ENCODE results near the gene SLC39A1. TPM values are rescaled to one million over a fixed set of nuclear protein-coding genes. Genes with fewer than 3 reads are reported as not detected.

SLC39A1 gene
- total and polyA plus RNA-seq, 2 of the 4 experiments (the other 2 are of a cell fraction), result 89.1 to 97.7 TPM

DNA sequence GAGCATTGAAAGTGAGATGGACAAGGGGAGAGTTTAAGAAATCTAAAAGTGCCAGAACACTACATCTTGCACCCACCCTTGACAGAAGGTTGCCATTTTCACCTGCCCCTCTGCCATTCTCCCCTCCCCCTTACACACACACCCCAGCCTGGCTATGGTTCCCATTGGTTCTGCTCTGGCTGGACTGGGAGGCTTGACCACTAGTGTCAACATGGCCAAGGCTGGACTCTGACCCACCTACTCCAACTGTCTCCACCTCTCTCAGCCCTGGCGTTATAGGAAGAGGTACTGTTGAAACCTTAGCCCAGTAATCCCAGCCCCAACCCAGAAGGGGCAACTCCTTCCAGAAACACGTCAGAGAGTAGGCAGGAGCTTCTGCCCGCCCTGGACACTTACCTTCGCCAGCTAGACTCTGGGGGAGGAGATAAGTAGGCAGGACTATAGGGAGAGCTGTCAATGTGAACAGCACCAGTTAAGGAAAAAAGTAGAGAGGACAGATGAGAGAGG, 9.4 kb downstream of the SLC39A1 start:
- Histone ChIP-seq H3K14ac (replicated peaks; ENCODE audit: low read depth, low read length) (no peak overlapping the region), H3K56ac (ENCODE audit: extremely low read depth, insufficient read depth, low read length) (no peak overlapping the region), H3K23ac (ENCODE audit: low read depth, low read length) (no peak overlapping the region), H4K20me1 (ENCODE audit: insufficient read depth, low read length) (peaks cover 41% of the 10 kb centered on the region), H4K8ac (ENCODE audit: low read depth in 2 of 2, low read length in 2 of 2) (no peak overlapping the region), H3K4me3 (ENCODE audit: insufficient read depth, low read depth, low read length) (no peak overlapping the region), H2BK20ac (ENCODE audit: low read depth, low read length) (no peak overlapping the region), H4K91ac (ENCODE audit: insufficient read depth, low read depth, low read length) (no peak overlapping the region), H3K4ac (ENCODE audit: low read depth, low read length) (no peak overlapping the region), H3K18ac (ENCODE audit: low read depth, low read length) (no peak overlapping the region), H4K5ac (ENCODE audit: low read depth, low read length) (no peak overlapping the region), H3K36me3 (ENCODE audit: control insufficient read depth, insufficient read depth, low read length) (peaks cover 38% of the 10 kb centered on the region), H3K79me1 (ENCODE audit: low read depth in 1 of 2, low read length in 2 of 2) (peaks cover 24 to 59% of the 10 kb centered on the region in 2 experiments), H3K27ac (ENCODE audit: insufficient read depth, low read length) (no peak overlapping the region), H3K4me1 (ENCODE audit: control insufficient read depth, insufficient read depth, low read length) (peaks cover 11% of the 10 kb centered on the region; the same call in 1 of the 2 replicates), H3K4me2 (ENCODE audit: low read depth, low read length) (no peak overlapping the region), H2AFZ (replicated peaks; ENCODE audit: low read length, poor library complexity) (no peak overlapping the region), H2AK9ac (replicated peaks; ENCODE audit: low read depth, low read length, poor library complexity) (no peak overlapping the region), H2AK5ac (ENCODE audit: low read depth, low read length) (no peak overlapping the region), H2BK15ac (ENCODE audit: low read depth, low read length) (no peak overlapping the region), H3K27me3 (ENCODE audit: control insufficient read depth, insufficient read depth, low read length) (no peaks in the 10 kb centered on the region), H3K9ac (ENCODE audit: low read depth, low read length) (no peak overlapping the region), H3K9me3 (ENCODE audit: control insufficient read depth, insufficient read depth, low read length) (no peaks in the 10 kb centered on the region), H3K9me1 (ENCODE audit: insufficient read depth, low read length) (peaks cover 14% of the 10 kb centered on the region; the same call in 1 of the 2 replicates), H2BK120ac (ENCODE audit: low read depth, low read length) (no peak overlapping the region), H2BK5ac (ENCODE audit: low read depth, low read length, poor library complexity, severe bottlenecking) (no peak overlapping the region)
- WGBS, 2 experiments (ENCODE audit: extremely low coverage in 2 of 2, insufficient read length in 1 of 2), result no CpG with 5 or more reads among the region's 4 CpGs
- in situ Hi-C loops (cut with MboI; ENCODE audit: low sequenced_read_pairs) (loop anchor here (25.0 kb wide), 1 partner anchor 417 kb away; the partner anchor contains the start of genes S100A3, S100A4, S100A5 and S100A6), intact Hi-C loops (cut with micrococcal nuclease) (no loop called here), dilution Hi-C loops (cut with HindIII; ENCODE audit: low sequenced_read_pairs, unreplicated experiment) (no loop called here)
- BruUV-seq (replicated peaks), result no TSS peak
- ATAC-seq (ENCODE audit: low read depth) (no peak), DNase-seq (no peak)
- ChIA-PET POLR2A (ENCODE audit: unreplicated experiment) (no interaction called here), CTCF (no interaction called here)
- TF ChIP-seq FOS (IDR thresholded peaks at IDR 0.05; ENCODE audit: low read depth, low read length) (no peak), BHLHE40 (IDR thresholded peaks at IDR 0.05; ENCODE audit: low read depth, low read length) (no peak), MXI1 (IDR thresholded peaks at IDR 0.05; ENCODE audit: borderline replicate concordance, low read depth, low read length) (no peak), SMC3 (IDR thresholded peaks at IDR 0.05; ENCODE audit: low read depth, low read length) (no peak), RAD21 (IDR thresholded peaks at IDR 0.05; ENCODE audit: low read length) (no peak), NFE2L2 (IDR thresholded peaks at IDR 0.05; ENCODE audit: low read depth, low read length) (no peak), RFX5 (IDR thresholded peaks at IDR 0.05; ENCODE audit: low read depth, low read length) (no peak), USF2 (IDR thresholded peaks at IDR 0.05; ENCODE audit: low read depth, low read length) (no peak), MAZ (IDR thresholded peaks at IDR 0.05; ENCODE audit: borderline replicate concordance, low read depth, low read length) (no peak), CTCF (conservative IDR thresholded peaks at IDR 0.05; ENCODE audit: low read depth, low read length) (no peak)
- TF ChIP-seq, protein P1, sequence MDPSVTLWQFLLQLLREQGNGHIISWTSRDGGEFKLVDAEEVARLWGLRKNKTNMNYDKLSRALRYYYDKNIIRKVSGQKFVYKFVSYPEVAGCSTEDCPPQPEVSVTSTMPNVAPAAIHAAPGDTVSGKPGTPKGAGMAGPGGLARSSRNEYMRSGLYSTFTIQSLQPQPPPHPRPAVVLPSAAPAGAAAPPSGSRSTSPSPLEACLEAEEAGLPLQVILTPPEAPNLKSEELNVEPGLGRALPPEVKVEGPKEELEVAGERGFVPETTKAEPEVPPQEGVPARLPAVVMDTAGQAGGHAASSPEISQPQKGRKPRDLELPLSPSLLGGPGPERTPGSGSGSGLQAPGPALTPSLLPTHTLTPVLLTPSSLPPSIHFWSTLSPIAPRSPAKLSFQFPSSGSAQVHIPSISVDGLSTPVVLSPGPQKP (IDR thresholded peaks at IDR 0.05; ENCODE audit: borderline replicate concordance, low read depth, low read length), result no peak
